ENCODE data around the gene GDF2.
A peak's percentile ranks its signal among the peaks of the same experiment; 100 is the strongest.

The GDF2 gene

DNA sequence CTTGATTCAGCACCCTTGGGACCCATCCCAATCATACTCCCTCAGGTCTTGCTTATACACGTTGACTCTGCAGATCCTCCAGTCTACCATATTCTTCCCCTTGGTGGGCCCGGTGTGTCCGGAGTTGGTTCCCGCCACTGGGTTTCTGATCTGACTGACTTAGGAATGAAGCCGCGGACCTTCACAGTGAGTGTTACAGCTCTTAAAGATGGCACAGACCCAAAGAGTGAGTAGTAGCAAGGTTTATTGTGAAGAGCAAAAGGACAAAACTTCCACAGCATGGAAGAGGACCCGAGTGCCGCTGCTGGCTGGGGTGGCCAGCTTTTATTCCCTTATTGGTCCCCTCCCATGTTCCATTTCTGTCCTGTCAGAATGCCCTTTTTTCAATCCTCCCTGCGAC, 28.2 kb upstream of the GDF2 start:
- DNase-seq, result peak; percentile 4

DNA sequence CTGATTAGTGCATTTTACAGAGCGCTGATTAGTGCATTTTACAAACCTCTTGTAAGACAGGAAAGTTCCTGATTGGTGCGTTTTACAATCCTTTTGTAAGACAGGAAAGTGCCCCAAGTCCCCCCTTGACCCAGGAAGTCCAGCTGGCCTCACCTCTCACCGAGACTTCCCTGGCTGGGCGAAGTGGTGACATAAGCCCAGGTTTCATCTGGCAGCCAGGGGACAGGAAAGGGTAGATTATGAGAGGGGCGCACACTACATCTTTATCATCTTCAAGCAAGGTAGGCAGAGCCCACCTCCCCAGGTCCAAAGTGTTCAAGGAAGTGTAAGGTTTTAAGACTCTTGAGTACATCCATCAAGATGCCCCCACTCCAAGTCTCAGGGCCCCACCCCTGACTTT, 27.8 kb upstream of the GDF2 start:
- peak; percentile 3 for DNase-seq

DNA sequence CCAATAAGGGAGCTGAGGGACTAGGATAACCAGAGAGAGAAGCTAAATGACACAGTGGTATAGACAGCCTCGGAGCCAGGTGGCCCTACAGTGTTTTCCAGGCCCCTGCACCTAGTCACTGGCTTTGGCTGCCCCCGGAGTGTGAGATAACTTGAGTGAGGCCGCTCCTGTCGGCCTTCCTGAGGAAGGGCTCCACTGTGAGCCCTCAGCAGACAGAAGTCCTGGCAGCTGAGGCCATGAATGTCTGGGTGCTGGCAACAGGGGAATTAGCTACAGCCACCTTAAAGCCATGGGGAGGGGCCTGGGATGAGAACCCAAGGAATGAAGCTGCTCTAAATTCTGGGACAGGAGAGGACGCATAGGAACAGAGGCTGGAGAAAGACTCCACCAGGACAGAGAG, 26.8 kb upstream of the GDF2 start:
- DNase-seq, result peak; percentile 10

DNA sequence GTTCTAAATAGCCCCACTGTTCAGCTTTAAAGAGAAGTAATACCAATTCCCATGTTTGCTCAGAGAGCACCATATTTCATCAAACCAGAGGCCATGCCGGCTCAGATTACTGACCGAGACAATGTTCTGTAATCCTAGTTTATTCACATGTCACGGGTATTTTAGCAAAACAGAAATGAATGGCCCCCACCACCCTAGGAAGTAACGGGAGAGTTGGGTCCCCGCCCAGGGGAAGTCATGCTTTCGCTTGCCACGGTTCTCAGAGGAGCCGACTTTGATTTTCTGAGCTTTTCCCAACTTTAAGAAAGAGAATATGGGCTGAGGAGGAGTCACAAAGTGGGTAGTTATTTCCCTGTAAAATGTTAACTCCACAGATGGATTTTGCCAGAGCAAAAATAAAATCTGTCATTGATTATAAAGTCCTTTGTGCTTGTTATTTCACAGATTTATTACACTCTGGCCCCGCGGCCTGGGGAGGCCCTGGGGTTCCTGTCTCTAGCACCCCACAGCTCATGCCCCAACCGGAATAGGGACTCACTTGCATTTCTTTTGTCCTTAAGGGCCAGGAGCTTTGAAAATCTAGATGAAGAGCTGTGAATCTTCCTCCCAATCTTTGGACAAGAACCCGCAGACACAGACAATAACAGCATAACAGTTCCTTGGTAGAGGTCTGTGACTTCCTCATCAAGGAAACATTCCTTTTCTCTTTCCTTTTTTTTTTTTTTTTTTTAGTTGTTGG, 25.9 kb upstream of the GDF2 start:
- DNase-seq, result peak; percentile 40

DNA sequence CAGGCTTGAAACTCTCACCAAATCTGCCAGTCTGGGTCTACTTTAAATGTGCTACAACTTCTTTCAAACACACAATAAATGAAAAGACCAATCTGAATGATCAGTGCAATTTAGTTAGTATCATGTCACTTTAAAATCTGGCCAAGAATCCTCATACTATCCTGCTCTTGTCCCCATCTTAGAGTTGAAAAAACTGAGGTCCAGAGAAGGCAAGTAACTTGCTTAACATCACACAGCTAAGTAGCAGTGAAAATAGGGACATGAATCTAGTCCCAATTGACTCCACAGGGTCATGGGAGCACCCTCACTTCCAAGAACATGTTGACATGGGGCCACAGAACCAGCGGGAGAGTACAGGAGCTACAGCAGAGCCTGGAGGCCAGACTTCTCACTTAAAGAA, 25.3 kb upstream of the GDF2 start:
- no peak for DNase-seq

DNA sequence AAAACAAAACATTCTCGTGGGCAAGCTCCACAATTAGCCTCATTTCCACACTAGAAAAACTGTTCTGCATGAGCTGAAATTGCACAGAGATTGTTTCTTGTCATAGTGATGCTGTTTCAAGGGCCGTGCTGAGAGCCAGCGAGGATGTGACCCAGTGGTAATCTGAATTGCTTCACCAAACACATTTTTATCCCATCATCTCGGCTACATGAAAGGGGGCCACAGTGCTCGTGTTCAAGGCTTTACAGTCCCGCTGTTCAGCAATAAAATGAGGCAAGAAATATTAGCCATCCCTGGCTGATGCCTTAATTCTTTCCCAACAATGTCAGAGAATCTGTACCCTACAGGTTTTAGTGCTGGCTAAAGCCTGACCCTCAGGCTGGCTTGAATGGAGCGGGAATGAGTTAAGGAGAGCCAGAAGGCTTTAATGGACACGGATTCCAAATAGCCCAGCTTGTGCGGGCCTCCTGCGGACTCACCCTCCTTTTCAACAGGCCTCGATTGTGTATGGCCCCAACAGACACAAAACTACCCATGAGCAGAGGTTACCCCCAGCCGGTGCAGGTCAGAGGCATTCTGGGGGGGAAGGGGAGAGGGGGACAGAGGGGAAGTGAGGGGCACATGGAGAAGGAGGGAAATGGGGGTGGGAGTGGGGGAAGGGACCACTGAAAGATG, 24.3 kb upstream of the GDF2 start:
- no peak for DNase-seq

DNA sequence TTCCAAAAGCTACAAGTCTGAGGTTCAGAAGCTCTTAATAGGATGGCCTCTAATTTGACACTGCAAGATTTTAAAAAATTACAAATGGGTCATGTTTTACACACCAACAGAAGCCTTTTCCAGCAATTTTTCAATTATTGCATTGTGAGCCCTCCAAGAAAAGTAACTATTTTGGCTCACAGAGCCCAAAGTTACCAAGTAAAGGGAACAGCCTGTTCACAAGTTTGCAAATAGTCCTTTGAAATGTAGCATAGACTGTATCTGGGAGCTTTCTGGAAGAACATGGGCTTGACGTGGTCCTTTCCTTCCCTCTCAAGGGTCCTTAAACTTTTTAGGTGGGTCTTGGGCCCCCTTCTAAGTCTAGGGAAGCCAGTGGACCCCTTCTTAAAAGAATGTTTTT, 23.5 kb upstream of the GDF2 start:
- no peak for DNase-seq

DNA sequence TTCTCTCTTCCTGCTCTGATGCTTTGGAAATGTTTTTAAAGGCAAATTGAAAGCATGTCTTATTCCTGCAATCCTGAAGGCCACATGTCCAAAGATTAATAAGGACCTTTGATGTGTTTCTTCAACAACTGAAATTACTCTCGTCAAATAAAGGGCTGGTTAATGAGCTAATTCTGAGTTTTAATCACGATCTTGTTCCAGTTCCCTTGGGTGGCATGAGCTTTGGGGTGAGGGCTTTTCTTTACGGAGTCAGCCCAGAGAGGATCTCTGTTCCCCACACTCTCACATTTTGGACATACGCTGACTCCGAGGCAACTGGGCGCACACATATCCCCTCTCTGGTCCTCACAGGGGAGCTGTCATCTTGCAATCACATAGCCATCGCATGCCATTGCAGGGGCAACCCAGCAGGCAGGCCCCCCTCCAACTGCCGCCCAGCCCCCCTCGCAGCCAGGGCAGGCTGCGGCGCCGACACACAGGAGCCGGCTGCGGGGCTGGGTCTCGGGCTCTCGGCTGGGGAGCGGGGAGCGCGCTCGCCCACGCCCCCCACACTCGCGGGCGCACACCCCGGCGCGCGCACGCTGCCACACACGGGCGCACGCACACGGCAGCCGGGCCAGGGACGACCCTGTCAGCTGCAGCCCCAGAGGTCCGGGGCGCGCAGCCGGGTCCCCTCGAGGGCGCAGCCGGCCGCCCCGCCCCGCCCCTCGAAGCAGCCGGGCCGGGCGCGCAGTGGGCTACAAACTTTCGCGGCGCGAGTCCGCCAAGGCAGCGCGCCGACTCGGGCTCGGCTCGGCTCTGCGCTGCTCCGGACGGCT, 22.4 kb upstream of the GDF2 start, which contains the start of gene GDF10:
Gene GDF10, plus strand, starts transcription at position 587 of the 818 bp plus-strand sequence. CDS start 455 bp downstream, outside the sequence.
- DNase-seq, result no peak

DNA sequence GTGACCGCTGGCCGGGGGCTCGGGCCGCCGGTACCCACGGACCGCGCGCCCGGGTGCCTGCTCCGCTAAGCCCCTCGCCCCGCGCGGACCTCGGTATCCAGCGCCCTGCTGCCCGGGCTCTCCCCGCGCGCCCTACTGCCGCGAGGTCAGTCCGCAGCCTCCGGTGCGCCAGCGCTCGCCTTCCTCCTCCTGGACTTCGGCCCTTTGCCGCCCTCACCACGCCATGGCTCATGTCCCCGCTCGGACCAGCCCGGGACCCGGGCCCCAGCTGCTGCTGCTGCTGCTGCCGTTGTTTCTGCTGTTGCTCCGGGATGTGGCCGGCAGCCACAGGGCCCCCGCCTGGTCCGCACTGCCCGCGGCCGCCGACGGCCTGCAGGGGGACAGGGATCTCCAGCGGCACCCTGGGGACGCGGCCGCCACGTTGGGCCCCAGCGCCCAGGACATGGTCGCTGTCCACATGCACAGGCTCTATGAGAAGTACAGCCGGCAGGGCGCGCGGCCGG, 21.8 kb upstream of the GDF2 start:
- no peak for DNase-seq

DNA sequence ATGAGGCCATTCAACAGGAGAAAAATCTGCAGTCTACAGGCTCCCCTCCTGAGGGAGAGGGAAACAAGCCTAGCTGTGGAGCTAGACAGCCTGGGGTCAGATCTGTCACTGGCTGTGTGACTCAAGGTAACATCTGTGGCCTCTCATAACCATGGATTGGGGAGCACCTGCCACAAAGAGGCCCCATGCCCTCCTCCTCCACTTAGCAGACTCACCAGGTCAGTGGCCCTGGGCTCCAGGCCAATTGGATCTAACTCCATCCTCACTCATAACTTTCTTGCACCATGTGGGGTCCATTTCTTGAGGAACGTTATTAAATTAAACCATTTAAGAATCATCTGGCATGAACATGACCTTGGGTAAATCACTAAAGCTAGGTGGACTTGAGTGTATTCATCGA, 20.4 kb upstream of the GDF2 start:
- DNase-seq, result no peak

DNA sequence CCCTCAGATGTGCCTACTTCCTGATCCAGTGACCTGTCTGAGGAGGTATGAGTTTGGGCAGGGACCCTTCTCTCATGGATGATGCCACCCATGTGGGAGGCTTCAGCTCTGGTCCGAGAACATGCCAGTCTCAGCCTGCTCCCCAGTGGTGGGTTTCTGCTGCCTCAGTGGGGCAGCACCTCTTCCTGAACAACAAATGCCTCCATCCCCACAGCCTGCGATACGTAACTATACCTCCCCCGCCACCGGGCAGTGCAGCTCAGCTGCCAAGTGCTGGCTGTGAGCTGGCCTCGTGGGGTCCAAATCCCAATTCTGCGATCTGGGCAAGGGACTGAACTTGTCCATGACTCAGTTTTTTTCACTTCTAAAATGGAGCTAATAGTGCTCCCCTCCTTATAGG, 19.1 kb upstream of the GDF2 start:
- DNase-seq, result no peak

DNA sequence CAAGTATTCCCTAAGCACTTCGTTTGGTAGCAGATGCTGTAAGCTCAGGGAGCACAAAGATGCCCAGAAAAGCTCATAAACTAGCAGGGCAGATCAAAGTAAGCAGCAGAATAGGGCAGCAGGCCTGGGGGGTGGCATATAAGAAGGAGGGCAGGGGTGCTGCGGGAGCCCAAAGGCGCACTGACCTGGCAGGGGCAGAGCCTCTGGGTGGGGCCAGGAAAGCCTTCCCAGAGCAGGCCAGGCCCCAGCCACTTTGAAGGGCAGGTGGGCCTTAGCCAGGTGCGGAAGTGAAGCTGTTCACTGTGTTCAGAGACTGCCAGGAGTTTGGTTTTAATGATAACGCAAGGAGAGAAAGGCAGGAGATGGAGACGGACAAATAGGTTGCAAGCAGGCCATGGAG, 18.4 kb upstream of the GDF2 start:
- DNase-seq, result no peak

DNA sequence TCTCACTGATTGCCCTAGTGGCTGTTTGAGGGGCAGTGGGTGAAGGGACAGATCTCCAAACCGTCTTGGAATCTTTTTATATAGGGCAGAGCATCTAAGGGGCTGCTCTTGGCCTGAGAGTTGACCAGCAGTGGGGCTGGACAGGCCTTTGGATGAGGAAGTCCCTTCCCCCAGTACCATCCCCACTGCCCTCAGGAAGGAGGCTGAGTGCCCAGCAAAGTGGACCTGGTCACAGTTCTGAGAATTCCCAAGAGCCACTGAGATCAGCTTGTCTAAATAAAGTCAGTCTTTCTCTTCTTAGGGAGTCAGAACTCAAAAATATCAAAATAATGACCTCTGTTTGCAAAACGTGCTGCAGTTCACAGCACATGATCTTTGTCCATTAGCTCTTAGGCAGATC, 16.7 kb upstream of the GDF2 start:
- DNase-seq, result no peak

DNA sequence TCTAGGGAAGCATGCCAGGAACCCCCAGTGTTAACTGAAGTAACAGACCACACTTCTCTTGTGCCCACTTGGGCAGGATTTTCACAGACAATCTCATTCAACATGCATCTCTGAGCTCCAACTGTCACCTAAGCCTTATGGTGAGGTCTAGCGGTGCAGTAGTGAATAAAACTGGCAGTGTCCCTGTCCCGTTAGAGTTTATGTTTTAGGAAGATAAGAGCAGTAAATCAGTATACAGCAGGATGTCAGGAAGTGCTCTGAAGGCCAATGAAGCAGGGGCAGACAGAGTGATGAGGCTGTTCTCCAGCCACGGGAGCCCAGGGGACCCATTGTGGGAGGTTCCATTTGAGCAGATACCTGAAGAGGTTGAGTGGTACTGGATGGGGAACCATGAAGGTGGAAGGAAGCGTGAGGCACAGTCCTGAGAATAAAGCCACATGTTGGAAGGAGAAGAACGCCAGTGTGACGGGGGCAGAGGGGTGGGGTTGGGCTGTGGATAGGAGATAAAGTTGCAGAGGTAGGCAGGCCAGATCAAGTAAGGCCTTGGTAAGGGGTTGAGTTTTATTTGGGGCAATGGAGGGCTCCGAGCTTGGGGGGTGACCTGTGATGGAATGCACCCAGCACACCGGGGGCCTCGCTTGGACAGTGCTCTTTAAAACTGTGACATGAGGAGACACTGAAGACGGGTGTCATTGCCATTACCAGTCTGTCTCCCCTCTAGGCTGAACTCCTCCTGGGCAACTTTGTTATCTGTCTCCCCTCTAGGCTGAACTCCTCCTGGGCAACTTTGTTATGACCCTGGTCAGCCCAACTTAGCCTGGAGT, 15.7 kb upstream of the GDF2 start:
- no peak for DNase-seq

DNA sequence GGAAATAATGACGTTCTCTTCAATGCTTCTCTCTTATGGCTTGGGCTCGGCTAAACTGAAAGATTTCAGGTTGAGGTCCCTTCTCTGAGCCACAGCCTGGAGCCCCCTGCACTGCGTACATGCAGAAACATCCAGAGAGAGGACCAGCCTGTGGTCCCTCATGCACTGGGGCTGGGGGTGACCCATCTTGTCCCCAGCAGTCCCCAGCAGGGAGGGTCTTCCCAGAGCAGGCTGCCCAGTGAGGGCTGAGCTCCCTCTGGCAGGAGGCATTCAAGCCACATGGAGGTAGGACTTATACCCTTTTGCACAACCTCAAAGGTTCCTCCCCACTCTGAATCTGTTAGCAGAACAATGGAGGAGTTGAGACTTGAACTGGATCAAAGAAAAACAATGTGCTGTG, 14.9 kb upstream of the GDF2 start:
- DNase-seq, result no peak

DNA sequence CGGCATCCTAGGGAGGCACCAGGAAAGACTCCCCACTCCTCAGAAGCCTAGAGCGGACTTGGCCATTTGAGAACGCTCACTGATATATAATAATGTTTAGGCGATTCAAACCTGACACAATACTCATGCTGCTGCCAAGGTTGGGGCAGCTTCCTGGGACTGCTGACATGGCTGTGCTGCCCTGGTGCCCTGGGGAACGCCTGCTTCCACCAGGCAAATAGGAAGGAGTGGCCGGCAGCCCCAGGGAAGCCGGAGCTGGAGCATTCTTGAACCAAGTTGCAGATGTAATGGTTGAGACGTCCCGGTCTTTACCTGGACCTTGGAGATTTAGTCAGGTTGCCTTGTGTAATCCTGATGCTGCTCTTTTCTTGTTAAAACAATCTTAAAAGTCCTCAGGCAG, 13.5 kb upstream of the GDF2 start:
- DNase-seq, result no peak

DNA sequence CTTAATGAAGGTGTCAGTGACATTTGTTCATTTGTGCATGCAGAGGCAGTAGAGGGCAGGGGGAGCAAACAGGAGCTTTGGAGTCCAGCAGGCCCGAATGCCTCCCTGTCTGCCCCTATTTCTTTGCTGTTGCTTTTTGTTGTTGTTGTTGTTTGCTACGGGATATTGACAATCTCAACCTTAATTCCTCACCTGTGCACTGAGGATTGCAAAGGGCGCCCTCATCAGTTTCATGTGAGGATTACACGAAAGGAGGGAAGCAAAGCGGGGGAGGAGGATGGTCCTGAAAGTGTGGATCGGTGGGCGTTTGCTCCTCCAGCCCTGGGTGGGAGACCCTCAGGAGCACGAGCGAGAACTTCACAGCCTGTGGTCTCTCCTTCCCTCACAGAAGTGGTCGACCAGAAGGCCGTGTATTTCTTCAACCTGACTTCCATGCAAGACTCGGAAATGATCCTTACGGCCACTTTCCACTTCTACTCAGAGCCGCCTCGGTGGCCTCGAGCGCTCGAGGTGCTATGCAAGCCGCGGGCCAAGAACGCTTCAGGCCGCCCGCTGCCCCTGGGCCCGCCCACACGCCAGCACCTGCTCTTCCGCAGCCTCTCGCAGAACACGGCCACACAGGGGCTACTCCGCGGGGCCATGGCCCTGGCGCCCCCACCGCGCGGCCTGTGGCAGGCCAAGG, 12.7 kb upstream of the GDF2 start:
- DNase-seq, result no peak

DNA sequence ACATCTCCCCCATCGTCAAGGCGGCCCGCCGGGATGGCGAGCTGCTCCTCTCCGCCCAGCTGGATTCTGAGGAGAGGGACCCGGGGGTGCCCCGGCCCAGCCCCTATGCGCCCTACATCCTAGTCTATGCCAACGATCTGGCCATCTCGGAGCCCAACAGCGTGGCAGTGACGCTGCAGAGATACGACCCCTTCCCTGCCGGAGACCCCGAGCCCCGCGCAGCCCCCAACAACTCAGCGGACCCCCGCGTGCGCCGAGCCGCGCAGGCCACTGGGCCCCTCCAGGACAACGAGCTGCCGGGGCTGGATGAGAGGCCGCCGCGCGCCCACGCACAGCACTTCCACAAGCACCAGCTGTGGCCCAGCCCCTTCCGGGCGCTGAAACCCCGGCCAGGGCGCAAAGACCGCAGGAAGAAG, 12.2 kb upstream of the GDF2 start:
- no peak for DNase-seq

DNA sequence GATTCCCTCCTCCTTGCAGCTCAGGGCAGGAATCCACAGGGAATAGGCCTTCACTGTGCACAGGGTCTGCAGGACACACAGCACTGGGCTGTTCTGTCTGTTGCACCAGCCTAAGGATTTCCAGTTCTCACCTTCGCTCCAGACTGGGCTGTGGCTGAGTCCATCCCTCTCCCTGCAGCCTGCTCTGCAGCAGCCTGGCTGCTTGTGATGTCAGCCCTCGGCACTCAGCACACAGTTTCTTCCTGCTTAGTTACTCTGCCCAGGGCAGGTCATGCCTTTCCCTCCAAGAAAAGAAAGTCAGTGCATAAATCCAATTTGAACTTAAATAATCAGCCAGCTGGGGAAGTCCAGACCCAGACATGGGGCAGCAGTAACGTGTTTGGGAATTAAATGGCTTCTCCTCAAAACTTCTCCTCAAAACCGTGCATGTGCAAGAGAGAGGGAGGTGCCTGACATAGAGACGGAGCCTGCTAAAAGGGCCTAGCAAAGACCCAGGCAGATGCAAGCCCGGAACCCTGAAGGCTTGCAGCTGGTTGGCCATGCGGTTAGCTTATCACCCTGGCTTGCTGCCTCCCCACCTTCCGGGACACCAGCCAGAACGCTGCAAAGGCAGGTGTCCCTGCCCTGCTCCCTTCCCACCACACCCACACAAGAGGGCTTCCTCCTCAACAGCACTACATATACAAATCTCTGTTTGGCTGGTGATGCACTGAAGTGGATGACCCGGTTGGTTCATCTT, 10.9 kb upstream of the GDF2 start:
- DNase-seq, result no peak

DNA sequence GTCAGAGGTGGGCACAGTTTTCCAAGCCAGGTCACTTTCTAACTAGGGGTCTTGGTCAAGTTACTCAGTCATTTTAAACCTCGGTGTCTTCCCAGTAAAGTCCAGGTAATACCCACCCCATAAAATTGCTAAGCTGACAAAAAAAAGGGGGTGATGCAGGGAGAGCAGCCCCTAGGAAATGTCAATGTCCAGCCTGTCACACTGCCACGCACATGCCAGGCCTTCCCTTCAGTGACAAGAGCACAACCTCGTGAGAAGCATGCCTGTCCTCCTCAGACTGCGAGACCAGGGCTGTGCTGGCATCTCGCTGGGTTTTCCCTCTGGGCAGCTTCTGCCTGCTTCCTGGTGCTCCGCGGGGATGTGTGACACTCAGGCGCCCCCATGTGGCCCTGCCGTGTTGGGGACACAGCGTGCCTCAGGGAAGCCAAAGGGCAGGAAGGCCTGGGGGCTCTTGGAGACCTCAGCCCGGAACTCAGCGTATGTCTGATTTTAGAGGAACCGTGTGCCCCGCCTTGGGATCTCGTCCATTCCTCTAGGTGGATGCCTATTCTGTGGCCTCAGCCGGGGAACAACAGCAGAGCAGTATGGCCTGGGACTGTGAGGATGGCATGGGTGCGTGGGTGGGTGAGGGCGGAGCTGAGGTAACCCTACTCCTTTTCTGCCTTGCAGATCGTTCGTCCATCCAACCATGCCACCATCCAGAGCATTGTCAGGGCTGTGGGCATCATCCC, 10.2 kb upstream of the GDF2 start:
- peak; percentile 88 for DNase-seq

DNA sequence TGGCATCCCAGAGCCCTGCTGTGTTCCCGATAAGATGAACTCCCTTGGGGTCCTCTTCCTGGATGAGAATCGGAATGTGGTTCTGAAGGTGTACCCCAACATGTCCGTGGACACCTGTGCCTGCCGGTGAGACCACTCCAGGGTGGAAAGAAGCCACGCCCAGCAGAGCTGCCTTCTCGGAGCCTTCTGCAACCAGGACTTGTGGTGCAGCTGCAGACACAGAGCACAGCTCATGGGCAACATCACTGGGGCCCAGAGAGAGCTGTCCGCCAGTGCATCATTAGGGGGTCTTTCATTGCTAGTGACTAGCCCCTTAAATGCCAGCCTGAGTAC, 9.6 kb upstream of the GDF2 start:
- no peak for DNase-seq

Data from femur (tissue), 1 donor.